ENCODE data around the gene AGBL4.

DNA sequence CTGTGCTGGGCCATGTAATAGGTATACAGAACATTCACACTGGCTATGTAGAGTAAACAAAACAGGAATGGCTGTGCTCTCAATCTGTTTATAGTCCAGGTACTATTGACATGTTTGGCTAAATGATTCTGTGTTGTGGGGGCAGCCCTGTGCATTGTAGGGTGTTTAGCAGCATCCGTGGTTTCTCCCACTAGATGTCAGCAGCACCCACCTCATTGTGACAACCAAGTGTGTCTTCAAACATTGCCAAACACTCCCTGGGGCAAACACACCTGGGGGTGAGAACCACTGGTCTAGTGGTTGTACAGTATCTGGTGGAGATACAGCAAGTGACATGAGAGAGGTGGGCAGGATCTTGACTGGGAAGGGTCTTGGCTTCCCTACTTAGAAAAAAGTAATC is 1471.3 kb downstream of the AGBL4 start:
- no peak for TF ChIP-seq EZH2 (IDR thresholded peaks at IDR 0.05; ENCODE audit: insufficient read depth, poor library complexity, severe bottlenecking)
- TF ChIP-seq EZH2phosphoT487 (IDR thresholded peaks at IDR 0.05; ENCODE audit: insufficient read depth, low read depth): no peak

Data from GM23248 (cell line).